ENCODE results near the gene RPP25L.
A peak's percentile ranks its signal among the peaks of the same experiment; 100 is the strongest.
"Not testable (repeated sequence)": the region's sequence is repeated elsewhere in the genome, so short reads cannot be mapped to it uniquely, and the experiment has no call there.

The RPP25L gene, protein sequence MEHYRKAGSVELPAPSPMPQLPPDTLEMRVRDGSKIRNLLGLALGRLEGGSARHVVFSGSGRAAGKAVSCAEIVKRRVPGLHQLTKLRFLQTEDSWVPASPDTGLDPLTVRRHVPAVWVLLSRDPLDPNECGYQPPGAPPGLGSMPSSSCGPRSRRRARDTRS

DNA sequence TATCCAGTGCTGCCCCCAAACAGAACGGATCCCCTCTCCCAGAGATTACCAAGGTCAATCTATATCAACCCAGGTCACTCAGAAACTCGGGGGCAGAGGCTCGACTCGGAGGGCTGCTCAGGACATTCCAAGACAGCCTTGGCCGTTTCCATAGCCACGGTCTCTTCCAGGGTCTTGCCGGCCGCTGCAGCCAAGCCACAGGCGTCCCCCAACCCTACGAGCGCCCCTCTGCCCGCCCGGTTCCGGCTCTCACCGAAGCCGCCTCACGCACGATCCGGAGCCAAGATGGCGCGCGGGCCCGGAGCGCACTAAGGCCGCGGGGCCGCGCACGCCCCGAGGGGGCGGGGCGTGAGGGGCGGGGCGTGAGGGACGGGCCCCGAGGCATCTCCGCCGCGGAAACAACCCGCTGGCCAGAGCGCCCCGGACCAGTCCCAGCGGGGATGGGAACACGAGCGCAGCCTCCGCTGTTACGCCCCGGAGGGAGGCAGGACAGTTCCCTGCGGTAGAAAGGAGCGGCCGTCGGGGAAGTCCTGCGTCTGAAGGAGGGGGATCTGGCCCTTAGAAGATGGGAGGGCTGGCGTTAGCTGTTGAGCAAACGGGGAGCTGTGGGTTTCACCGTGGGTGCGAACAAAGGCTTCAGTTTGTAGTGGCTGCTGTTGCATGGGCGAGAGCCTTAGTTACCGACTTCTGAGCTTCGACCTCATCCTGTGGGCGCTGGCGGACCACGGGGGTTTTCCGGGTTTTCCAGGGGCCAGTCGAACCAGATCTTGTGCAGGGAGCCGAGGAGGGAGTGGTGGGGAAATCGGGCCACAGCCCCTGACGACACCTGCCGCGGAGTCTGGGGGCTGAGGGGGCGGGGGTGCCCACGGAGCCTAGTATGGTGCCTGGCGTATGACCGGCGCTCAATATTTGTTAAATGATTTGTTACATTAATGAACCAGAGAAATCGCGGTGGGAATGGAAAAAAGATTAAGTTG is at the start of gene RPP25L:
TSS of gene RPP25L (minus strand) at position 287 of the 977 bp plus-strand sequence. CDS start 801 bp downstream, outside the sequence.
- DNase-seq (ENCODE audit: low read depth) = peak; percentile 75

DNA sequence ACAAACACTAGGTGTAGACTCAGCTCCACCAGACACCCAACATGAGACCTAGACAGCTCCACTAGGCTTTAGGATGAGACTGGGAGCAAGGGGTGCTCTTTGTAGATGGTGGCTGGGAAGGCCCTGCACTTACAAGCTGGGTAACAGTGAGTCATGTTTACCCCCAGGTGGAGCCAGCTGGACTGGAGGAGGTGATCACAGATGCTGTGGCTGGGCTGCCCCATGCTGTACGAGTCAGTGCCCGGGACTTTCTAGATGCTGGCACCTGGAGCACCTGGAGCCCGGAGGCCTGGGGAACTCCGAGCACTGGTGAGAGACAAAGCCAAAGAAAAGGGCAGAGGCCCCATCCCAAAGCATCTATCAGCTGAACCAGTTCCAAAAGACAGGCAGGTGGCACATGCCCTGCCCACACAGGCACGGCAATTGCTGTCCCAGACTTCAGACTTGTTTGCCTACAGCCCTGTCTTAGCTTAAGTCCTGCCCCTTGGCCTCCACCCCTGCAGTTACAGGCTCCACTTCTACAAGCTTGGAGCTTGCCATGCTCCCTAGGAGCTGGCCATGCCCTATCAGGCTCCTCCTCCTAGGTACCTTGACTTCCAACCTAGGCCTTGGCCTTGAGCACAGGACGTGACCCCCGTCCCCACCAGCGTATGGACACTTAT is 47.8 kb upstream of the RPP25L start:
- no peak for DNase-seq (ENCODE audit: low read depth)

DNA sequence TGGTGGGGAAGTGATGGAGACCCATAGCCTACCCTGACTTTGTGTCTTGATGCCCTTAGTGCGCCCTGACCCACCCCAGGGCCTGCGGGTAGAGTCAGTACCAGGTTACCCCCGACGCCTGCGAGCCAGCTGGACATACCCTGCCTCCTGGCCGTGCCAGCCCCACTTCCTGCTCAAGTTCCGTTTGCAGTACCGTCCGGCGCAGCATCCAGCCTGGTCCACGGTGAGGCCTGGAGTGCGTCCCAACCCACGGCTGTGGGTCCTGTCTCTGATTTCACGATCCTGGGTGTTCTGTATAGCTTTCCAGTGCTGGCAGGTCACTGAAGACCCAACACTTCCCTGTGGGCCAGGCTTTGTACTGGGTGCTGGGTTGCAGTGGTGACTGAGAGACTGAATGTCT is 46.6 kb upstream of the RPP25L start:
- no peak for DNase-seq (ENCODE audit: low read depth)

DNA sequence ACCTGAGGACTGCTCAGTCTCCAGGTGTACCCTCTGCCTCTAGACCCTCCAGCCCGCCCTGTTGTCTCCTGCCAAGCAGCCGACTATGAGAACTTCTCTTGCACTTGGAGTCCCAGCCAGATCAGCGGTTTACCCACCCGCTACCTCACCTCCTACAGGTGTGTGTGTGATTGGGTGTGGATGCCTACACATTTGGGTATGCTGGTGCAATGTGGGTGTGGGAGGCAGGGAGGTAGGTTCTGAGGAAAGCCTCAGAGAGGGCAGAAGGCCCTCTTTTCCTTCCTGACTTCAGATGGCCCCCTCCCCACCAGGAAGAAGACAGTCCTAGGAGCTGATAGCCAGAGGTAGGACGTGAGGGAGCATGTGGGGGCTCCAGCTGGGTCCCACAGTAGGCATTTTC is 45.1 kb upstream of the RPP25L start:
- no peak for DNase-seq (ENCODE audit: low read depth)

DNA sequence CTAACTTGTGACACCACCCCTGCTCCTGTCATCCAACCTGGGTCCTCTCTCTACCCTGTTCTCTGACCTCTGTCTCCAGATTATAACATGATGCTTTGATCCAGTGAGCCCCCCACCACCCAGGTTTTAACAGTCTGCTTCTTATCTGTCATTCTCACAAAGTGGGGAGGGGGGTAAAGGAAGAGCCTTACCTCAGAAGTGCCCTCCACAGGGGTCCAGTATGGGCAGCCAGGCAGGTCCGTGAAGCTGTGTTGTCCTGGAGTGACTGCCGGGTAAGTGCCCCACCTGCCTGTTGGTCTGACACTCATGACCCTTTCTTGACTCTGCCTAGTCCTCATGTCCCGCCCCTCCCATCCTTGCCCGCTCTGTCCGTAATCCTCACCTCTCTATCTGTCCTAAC is 43.5 kb upstream of the RPP25L start:
- no peak for DNase-seq (ENCODE audit: low read depth)

DNA sequence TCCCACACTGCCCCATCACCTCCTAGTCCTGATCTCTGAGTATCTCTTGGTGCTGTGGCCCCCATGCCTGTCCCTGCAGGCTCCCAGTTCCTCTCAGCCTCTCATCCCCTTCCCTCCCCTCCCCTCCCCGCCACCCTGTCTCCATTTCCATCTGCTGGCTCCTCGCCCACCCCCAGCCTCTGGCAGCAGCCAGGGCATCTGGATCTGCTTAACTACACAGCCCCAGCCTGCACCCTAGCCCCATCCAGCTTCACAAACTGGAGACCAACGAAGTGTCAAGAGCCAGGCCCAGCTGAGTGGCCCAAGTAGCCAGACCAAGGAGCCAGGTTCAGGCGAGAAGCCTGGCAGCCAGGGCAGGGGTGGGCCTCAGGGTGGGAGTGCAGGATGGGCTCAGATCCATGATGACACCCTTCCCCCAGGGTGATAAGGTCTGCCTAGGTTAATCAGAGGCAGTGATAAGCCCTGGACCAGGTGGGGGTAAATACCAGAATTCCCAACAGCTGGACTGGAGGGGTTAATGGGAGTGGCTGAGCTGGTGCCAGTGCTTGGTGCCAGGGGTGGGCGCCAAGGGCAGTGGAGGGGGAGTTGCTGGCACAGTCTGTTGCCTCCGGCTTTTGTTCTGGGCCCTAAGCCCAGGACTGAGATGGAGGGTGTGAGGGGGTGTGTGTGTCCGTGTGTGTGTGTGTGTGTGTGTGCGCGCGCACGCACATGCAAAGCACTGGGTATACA is 42.6 kb upstream of the RPP25L start:
- DNase-seq (ENCODE audit: low read depth) = no peak

DNA sequence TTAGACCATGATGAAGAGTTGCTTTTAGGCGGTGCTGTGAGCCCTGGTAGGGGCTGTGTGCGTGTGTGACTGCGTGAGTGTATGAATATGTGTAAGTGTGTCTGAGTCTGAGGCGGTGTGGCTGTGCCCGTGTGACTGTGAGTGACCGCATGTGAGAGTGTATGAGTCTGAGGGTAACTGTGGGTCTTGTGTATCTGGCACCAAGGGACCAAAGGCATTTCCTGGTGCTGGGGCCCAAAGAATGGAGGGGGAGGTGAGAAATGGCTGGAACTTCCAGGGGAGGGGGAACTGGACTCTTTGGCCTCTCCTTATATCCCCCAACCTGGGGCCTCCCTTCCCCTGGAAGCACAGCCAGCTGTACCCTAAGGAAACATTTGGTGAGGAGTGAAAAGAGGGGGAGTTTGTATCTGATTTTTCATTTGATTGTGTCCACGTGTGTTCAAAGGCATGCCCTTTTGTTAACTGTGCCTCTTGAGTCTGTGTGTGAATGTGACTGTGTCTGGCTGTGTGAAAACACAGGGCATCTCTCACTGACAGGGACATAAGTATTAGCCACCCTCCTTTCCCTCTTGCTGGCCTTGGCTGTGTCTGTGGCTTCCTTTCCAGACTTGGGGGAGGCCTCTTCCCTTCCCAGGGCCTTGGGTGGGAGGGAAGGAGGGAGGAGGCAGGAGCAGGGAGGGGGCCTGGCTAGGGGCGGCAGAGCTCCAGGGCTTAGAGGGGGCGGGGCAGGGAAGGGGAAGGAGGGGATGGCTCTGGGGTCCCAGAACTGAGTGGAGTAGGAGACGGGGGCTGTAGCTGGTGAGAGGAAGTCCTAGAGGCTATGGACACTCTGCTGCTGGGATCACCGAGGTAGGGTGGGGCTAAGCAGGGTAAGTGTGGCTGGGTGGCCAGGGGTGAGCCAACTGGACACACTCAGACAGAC is 41.5 kb upstream of the RPP25L start:
- DNase-seq (ENCODE audit: low read depth) = no peak

DNA sequence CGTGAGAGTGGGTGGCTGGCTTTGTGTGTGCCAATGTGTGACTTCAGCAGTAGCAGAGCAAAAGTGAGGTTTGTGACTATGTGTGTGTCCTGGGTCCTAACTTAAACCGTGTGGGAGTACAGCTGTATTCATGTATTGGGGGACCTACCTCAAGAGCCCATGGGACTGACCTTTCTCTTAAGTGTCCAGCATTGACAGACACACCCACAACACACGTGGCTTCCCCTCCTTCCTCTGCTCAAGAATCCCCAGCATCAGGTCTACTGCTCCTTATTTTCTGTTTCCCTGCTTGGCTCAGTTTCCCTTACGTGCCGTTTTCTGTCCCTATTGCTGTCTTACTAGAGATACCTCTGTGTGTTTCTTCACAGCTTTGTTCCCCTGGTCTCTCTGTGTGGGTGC is 40.7 kb upstream of the RPP25L start:
- DNase-seq (ENCODE audit: low read depth) = no peak

DNA sequence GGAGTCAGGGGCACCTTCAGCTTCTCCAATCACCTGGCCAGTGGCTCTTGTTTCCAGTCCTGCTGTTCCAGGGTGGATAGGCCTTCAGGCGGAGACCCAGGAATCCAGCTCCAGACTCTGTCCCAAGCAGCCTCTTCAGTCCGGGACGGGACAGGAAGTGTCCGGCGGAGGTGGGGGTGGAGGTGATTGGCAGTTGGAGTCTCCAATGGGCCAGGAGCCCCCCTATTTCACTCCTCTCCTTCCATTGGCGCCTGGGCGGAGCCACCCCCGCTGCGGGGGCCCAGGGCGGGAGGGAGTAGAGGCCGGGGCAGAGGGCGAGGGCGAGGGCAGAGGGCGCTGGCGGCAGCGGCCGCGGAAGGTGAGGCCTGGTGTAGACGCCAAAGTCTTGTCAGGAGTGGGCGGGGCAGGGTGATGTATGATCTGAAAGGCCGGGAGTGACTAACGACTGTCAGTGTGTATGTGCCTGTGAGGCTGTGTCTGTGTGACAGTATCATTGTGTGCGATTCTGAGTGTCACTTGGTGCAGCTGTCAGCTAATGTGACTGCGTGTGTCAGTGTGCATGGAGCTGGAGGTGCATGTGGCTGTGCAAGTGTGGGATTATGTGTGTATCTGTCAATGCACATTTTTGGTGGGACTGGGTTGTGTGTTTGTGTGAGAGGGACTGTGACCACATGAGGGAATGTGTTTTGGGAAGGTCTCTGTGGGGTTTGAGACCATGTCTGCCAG is 40.1 kb upstream of the RPP25L start, which contains the start of gene IL11RA:
TSS of gene IL11RA (plus strand) at position 310 of the 726 bp plus-strand sequence. CDS start 3,033 bp downstream, outside the sequence.
- DNase-seq (ENCODE audit: low read depth) = no peak

DNA sequence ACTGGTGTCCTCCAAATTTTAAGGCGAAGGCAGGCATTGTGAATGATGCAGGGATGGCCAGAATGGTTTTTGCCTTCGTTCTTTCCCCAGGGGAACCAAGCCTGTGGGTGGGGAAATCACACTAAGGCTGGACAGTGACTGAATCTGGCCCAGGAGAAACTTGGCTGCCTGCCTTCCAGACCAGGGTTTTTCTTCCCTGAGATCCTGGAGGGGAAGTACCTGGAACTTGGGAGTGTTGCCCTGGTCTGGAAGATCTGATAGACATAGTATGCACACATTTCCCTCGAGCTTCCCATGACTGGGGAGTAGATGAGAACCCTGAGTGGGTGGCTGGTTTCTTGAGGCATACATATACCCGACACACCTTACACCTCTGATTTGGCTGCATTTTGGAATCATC is 39.4 kb upstream of the RPP25L start:
- no peak for DNase-seq (ENCODE audit: low read depth)

DNA sequence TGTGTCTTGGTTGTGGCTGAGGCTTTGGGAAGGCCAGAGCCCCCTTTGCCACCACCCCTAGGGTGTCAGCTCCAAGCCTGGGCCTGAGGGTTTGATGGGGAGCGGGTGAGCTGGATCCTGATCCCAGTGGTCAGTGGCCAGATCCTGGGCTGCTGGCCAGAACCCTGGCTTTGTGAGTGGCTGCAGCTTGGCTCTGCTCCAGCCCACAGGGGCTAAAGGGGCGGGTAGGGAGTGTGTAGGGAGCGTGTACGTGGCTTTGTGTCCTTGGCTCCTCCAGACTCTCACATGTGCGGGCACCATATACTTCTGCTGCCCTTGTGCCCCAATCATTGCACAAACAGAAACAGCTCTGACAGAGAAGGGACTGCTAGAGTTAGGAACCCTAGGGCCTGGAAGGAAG is 38.9 kb upstream of the RPP25L start:
- no peak for DNase-seq (ENCODE audit: low read depth)

DNA sequence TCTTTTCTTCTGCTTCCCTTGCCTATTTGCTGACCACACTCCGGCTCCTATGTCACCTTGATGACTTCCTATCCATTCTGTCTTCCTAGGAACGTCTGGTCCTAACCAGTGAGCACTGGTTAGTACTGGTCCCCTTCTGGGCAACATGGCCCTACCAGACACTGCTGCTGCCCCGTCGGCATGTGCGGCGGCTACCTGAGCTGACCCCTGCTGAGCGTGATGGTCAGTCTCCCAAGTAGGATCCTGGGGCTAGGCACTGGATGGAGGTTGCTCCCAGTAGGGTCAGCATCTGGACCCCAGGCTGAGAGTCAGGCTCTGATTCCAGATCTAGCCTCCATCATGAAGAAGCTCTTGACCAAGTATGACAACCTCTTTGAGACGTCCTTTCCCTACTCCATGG is 36.8 kb upstream of the RPP25L start:
- DNase-seq (ENCODE audit: low read depth) = no peak

DNA sequence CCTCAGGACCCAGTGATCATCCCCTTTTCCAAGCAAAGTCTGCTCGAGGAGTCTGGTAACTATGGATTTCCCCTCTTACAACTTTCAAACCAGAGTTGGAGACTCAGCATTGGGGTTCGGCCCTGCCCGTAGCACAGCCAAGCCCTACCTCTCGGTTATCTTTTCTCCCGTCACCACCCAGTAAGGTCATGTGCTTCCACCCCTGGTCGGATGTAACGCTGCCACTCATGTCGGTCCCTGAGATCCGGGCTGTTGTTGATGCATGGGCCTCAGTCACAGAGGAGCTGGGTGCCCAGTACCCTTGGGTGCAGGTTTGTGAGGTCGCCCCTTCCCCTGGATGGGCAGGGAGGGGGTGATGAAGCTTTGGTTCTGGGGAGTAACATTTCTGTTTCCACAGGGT is 35.8 kb upstream of the RPP25L start:
- DNase-seq (ENCODE audit: low read depth) = no peak

DNA sequence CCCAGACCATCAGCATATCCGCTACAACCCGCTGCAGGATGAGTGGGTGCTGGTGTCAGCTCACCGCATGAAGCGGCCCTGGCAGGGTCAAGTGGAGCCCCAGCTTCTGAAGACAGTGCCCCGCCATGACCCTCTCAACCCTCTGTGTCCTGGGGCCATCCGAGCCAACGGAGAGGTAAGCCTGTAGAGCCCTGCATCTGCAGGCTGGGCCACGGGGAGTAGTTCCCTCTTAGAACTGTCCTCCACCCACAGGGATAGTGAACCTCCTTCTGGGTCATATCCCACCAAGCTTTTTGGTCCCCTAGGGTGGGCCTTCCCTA is 35.1 kb upstream of the RPP25L start:
- DNase-seq (ENCODE audit: low read depth) = no peak

DNA sequence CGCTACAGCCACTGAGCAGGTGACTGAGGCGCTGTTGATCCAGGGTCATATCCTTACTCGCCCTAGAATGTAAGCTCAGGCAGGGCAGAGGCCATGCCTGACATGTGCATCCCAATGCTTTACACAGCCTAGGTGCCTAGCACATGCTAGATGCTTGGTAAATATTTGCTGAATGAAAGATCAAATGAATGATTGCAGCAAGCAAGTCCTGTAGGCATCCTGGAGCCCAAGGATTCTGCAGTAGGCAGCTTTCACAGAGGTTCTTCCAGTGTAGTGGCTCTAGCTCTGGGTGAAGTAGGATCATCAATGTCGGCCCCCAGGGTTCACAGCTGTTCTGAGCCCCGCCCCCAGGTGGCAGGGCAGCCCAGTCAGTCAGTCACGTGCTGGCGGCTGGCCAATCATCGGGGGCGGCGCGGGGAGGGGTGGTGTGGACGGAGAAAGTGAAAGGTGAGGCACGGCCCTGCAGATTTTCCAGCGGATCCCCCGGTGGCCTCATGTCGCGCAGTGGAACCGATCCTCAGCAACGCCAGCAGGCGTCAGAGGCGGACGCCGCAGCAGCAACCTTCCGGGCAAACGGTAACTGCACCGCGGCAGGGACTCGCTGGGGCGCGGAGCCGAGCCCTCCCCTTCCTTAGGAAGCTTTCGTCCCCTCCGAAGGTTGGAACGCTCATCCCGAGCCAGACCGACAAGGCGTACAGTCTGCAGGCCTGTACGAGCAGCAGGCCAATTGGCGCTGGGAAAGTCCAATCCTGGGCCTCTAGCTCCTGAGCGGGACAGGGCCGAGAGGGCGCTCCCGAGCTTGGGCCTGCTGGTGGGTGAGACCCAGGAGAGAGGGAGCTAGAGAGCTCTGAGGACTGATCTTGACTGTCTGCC is 34.5 kb upstream of the RPP25L start, which contains the start of gene GALT:
TSS of gene GALT (plus strand) at position 465 of the 873 bp plus-strand sequence. CDS start at position 495, 30 bp downstream.
- peak; percentile 94 for DNase-seq (ENCODE audit: low read depth)

DNA sequence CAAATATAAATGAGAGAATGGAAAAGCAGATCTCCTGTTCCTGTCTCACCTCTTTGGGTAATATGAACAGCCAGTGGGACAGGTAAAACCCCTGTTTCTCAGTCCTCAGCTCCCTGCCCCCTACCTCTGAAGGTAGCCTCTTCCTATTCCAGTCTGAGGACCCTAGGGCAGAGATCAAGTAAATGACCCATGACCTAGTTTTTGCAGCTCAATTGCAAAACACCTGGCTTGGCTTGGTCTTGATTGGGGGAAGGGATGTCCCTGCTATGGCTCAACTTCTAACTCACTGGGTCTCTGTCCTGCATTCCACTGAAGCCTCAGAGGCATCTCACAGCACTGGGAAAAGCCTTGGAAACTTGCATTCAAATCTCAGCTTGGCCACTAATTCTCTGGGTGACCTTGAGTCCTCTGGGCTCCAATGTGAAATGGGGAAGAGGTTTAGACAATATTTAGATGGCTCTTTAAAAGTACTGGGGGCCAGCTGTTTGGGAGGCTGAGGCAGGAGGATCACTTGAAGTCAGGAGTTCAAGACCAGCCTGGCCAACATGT is 32.9 kb upstream of the RPP25L start:
- no peak for DNase-seq (ENCODE audit: low read depth)

DNA sequence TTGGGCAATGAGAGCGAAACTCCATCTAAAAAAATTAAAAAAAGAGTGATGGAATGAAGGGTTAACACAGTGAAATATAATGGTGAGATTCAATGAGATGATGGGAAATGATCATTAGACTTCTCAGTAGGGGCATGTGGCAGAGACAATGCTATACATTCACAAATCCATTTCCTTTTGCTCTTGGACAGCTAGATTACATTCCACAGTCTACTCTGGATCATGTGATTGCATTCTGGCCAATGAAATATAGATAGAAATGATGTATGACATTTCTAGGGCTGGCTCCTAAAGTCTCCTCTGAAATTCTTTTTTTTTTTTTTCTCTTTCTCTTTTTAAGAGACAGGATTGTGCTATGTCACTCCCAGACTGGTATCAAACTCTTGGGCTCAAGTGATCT is 30.8 kb upstream of the RPP25L start:
- DNase-seq (ENCODE audit: low read depth) = no peak

DNA sequence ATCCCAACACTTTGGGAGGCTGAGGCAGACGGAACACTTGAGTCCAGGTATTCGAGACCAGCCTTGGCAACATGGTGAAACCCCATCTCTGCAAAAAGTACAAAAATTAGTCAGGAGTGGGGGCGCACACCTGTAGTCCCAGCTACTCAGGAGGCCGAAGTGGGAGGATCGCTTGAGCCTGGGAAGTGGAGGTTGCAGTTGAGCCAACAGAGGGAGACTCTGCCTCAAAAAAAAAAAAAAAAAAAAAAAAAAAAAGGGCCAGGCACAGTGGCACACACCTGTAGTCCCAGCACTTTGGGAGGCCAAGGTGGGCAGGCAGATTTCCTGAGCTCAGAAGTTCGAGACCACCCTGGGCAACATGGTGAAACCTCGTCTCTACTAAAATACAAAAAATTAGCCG is 27.4 kb upstream of the RPP25L start:
- DNase-seq (ENCODE audit: low read depth) = not testable (repeated sequence)

DNA sequence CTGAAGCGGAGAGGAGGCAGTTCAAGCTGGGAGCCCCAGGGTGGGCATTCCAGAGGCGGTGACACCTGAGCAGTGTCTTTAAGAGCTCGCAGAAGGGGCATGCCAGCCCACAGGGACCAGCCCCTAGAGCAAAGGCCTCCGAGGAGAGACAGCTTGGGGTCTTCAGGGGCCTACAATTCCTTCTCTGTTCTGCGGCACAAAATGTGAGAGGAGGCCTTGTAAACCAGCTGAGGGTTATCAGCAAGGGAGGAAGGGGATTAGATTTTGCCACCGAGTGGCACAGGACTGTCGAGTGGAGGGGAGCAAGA is 26.2 kb upstream of the RPP25L start:
- DNase-seq (ENCODE audit: low read depth) = no peak

All from stimulated activated CD8-positive, alpha-beta memory T cell treated with anti-CD3 and anti-CD28 coated beads, Interleukin-12 subunit alpha, Interleukin-12 subunit beta, amount 100 ng/mL, for 4 hours (primary cell).